Activated gamma-delta T cell (primary cell): Measurements from ENCODE around the gene TF.

Experiments
- DNase-seq: peaks from one replicate; lab custom pipeline; 2025; lab: John Stamatoyannopoulos, UW

TF gene

GRCh38 chr3:133747373-133747772 lies 1.2 kb downstream of the TF start:
- DNase-seq = no peak

- no peak for DNase-seq
Observed at GRCh38 chr3:133747907-133748639, 1.9 kb downstream of the TF start.

- DNase-seq = no peak
Observed at GRCh38 chr3:133749427-133750258, 3.5 kb downstream of the TF start.

- DNase-seq = no peak
Observed at GRCh38 chr3:133750259-133750656, 4.1 kb downstream of the TF start.

GRCh38 chr3:133753107-133753778 lies 7.0 kb downstream of the TF start:
- no peak for DNase-seq

GRCh38 chr3:133753779-133754164 lies 7.6 kb downstream of the TF start:
- DNase-seq = no peak

- no peak for DNase-seq
Observed at GRCh38 chr3:133754455-133754854, 8.3 kb downstream of the TF start.

- no peak for DNase-seq
Observed at GRCh38 chr3:133754973-133755828, 9.0 kb downstream of the TF start.

- no peak for DNase-seq
Observed at GRCh38 chr3:133756716-133757694, 10.8 kb downstream of the TF start.

- DNase-seq = no peak
Observed at GRCh38 chr3:133757701-133758567, 11.7 kb downstream of the TF start.

- DNase-seq = no peak
Observed at GRCh38 chr3:133758568-133758928, 12.4 kb downstream of the TF start.

- no peak for DNase-seq
Observed at GRCh38 chr3:133758964-133759739, 13.0 kb downstream of the TF start.

- DNase-seq = no peak
Observed at GRCh38 chr3:133759740-133760305, 13.6 kb downstream of the TF start.

- no peak for DNase-seq
Observed at GRCh38 chr3:133760916-133761315, 14.7 kb downstream of the TF start.

GRCh38 chr3:133761605-133762484 lies 15.7 kb downstream of the TF start:
- DNase-seq = no peak

GRCh38 chr3:133762539-133762938 lies 16.3 kb downstream of the TF start:
- DNase-seq = no peak
